Stimulated activated CD8-positive, alpha-beta memory T cell treated with anti-CD3 and anti-CD28 coated beads, Interleukin-12 subunit alpha, Interleukin-12 subunit beta, amount 100 ng/mL, for 1 hour (primary cell): ENCODE data around the gene INO80D.
"Not testable (repeated sequence)": the region's sequence is repeated elsewhere in the genome, so short reads cannot be mapped to it uniquely, and the experiment has no call there.

Experiments used
- DNase-seq: peaks from one replicate; pipeline ENCODE4 v3.0.0-alpha.2; 2020; ENCODE audit warnings: low read depth

INO80D gene

DNA sequence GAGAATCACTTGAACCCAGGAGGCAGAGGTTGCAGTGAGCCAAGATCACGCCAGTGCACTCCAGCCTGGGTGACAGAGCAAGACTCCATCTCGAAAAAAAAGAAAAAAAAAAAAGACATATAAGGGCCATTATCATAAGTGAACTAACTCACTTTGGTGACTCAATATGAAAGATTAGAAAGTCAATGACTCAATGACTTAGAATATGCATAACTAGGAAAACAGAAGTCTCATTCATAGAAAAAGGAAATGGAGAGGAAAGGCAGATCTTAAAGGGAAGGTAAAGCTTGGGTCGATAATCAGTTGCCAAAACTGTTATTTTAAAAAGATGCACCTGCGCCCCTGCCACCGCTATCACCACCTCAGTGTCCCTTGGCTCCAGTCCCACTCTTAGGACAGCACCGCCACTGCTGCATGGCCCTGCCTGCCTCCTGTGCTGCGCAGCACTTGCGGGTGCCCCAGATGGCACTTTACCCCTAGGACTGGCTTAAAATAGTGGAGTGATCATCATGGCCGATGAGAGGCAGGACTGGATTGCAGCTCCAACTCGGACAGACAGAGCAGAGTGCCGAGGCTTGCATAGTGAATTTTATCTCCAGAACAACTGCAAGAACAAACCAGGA is 54.7 kb downstream of the INO80D start:
- no peak for DNase-seq

DNA sequence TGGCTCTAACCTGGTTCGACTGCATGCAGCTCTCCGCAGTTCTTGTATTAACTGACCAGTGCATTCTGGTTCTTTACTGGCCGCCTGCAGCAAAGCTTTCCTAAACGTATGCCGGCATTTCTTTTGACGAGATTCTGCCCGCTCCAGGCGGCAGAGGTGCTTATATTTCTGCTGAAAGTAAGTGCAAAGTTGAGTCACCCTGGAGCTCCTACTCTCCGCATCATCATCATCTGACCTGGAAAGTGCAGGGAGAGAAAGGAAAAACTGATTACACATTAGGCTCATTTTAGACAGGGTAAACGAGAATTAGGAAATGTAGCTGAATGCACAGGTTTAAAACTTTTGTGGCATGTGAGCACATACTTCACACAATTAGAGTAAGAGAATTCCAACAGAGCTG is 57.9 kb downstream of the INO80D start:
- DNase-seq: no peak

DNA sequence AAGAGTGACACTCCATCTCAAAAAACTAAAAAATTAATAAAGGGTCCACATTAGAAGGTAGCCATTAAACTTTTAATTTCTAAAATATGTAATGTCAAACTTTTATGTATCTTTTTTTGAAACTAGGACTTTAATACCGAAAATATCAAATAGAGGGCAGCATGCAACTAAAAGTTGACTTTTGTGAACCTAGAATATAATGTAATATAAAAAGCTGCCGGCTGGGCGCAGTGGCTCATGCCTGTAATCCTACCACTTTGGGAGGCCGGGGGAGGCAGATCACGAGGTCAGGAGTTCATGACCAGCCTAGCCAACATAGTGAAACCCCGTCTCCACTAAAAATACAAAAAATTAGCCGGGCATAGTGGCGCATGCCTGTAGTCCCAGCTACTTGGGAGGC is 62.8 kb downstream of the INO80D start:
- no peak for DNase-seq

GRCh38 chr2:206020171-206020570 is 65.8 kb downstream of the INO80D start:
- DNase-seq: no peak

DNA sequence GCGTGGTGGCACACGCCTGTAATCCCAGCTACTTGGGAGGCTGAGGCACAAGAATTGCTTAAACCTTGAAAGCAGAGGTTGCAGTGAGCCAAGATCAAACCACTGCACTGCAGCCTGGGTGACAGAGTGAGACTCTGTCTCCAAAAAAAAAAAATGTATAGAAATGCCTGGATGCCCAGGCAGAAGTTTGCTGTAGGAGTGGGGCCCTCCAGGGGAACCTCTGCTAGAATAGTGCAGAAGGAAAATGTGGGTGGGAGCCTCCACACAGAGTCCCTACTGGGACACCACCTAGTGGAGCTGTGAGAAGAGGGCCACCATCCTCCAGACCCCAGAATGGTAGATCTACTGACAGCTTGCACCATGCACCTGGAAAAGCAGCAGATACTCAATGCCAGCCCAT is 70.2 kb downstream of the INO80D start:
- not testable (repeated sequence) for DNase-seq

DNA sequence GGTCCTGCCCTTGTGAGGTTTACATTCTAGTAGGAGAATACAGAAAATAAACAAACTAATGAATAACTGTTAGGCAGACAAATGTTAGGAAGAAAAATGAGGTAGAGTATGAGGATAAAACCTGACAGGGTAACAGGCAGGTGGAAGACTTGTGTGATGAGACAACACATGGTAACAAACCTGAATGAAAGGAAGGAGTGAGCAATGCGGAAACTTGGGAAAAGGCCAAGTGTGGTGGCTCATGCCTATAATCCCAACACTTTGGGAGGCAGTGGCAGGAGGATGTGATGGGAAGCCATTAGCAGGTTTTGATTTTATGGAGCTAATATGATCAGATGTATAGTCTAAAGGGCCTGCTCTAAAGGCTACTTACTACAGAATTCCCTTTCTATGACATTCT is 74.2 kb downstream of the INO80D start:
- DNase-seq: no peak

DNA sequence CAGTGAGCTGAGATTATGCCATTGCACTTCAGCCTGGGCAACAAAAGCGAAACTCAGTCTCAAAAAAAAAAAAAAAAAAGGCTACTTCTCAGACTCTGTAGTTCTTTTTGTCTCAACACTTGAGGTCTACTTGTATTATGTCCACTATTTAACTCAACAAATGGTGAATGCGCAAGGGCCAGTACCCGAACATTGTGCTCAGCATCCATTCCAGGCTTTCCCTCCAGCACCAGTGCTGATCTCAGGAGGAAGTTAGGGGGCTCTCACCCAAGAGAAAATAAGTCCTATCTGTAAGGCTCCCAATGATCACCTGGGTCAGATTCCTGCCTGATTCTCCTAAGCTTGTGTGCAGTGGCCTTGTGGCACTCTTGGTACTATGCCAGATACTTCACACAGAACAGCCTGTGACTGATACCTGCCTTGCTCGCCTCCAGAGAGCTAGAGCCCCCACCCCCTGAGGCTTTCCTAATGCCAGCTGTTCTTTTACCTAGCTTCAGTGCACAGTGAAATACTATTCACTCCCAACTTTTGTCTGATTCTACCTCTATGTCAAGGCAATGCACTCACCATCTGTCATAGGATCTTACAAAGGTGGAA is 74.9 kb downstream of the INO80D start:
- no peak for DNase-seq

GRCh38 chr2:206004004-206004693 is 81.8 kb downstream of the INO80D start:
- DNase-seq: no peak

DNA sequence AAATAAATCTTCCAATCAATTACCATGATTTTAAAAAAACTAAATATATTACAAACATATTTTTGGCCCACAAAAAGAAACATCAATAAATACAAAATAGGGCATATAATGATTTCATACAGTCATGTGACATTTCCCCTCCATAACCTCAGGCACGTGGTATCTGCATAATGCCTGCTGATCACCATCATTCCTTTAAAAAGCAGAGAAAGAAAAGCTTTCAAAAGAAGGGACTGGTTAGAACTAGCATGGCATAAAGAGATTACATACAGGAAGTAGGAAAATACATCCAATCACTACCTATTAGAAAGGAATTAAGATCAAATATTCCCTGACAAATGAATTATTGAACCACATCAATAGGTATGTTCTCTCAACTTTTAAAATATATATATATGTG is 83.5 kb downstream of the INO80D start:
- no peak for DNase-seq

- DNase-seq: no peak
These were observed 84.1 kb downstream of the INO80D start for GRCh38 chr2:206001912-206002311.

GRCh38 chr2:206000776-206001175 is 85.2 kb downstream of the INO80D start:
- no peak for DNase-seq

GRCh38 chr2:205998583-205998982 is 87.4 kb downstream of the INO80D start:
- DNase-seq: no peak

GRCh38 chr2:205996161-205996560 is 89.8 kb downstream of the INO80D start:
- no peak for DNase-seq

DNA sequence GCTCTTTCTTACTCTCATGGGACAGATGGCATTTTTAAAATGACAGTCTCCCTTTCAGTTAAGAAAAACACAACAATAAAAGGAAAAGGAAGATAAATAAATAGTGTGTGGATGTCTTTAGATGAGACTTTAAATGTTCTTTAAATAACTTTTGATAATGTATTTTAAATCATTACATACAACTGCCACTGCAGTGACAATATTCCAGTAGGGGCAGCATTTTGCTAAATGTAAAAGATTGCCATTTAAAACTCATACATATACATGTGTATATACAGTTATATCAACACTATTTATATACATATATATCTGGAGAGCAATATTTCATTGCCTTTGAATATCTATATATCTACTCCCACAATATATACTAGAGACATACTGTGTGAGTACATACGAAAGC is 90.7 kb downstream of the INO80D start:
- DNase-seq: no peak

DNA sequence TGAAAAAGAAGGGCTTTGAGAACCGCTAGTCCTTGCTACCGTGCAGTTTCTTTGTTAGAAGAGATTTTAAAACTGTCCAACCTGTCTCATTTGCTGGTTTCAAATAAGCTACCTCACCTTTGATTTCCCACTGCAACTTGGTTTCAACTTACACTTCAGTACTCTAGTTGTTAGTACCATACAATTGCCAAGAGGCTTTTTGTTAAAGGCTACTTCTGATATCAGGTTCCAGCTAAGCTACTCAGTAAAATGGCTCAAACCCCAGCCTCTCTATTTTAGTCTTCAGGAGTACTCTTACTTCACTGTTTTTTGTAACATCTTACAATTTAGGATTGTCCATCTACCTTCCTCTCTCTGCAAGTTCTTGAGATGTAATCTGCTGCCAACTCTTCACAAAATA is 91.6 kb downstream of the INO80D start:
- no peak for DNase-seq

GRCh38 chr2:205990104-205990503 is 95.9 kb downstream of the INO80D start:
- DNase-seq: no peak

- DNase-seq: no peak
These were observed 96.5 kb downstream of the INO80D start for GRCh38 chr2:205989271-205990071.

DNA sequence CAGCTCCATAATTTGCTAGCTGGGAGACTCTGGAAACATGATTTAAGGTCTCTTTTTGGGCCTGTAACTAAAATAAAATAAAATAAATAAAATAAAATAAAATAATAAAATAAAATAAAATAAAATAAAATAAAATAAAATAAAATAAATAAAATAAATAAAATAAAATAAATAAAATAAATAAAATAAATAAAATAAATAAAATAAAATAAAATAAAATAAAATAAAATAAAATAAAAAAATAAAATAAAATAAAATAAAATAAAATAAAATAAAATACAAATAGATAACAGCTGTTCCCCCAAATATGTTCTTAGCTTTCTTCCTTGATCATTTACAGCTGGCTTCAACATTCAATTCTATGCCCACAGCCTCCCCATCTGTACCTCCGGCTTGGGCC is 97.3 kb downstream of the INO80D start:
- DNase-seq: not testable (repeated sequence)

DNA sequence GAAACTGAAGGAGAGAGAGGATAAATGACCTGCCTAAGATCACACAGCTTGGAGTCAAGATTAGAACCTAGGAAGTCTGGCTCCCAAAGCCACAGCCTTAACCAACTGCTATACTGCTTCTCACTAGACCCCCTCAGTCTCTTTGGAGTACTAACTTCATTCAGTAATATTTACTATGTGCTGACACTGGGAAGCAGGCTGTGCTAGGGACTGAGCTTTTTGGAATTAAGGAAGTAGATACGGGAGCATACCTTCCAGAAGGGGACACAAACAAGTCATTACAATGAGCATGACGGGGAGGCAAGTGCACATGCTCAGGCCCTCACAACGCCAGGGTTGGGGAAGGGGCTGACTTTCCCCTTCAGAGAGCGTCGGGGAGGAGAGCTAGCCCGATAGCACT is 97.7 kb downstream of the INO80D start:
- DNase-seq: no peak

GRCh38 chr2:205986334-205986733 is 99.6 kb downstream of the INO80D start:
- DNase-seq: not testable (repeated sequence)

DNA sequence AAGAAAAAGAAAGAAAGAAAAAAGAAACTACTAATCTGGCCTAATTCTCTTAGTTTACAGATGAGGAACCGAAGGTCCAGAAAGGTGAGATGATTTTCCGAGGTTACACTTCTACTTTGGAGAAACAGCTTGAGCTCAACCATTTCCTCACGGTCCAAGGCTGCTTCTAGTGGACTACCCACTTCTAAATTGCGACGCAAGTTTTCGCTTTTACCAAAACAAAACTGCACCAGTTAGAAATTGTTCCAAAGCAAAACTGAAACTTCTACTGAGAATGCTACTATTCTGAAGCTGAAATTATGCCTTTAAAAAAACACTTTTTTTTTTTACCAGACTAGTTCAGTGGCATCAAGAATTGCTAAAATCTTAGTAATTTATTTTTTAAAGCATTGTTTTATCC is 101.6 kb downstream of the INO80D start:
- DNase-seq: no peak

DNA sequence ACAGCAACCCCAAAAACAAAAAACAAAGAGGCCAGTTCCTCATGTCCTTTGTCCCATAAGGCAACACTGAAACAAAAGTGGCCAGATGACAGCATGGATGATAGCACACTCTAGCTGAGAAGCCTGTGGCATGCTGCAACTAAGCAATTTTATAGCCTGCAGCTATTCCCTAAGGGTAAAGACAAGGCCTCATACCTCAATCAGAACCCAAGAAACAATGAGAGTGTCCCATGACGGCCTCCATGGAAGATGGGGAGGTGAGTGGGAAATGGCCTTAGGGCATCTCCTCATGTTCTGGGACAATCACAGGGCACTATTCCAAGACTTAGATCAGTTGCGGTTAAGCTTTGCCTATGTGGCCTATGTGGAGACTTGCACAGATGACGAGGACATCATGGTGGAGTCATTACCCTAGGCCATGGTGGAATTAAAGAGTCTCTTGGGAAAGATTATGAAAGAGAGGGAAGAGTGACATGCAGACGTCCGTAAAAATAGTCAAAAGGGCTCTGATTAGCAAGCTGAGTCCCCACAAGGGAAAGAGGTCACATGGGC is 103.1 kb downstream of the INO80D start:
- DNase-seq: no peak

GRCh38 chr2:205978728-205979127 is 107.2 kb downstream of the INO80D start:
- DNase-seq: not testable (repeated sequence)
